Immature natural killer cell (primary cell): Measurements from ENCODE around the gene IRF3. TPM values are rescaled to one million over a fixed set of nuclear protein-coding genes. Genes with fewer than 3 reads are reported as not detected.
A peak's percentile ranks its signal among the peaks of the same experiment; 100 is the strongest.
"Not testable (repeated sequence)": the region's sequence is repeated elsewhere in the genome, so short reads cannot be mapped to it uniquely, and the experiment has no call there.

Experiments
- DNase-seq, 3 donors: peaks; one replicate each; pipeline ENCODE4 v3.0.0; 2022; ENCODE audit warnings: mixed read lengths in 1 of 3
- H3K27ac Mint-ChIP-seq, 6 donors: one replicate each; pipeline ENCODE4 v1.8.0; 2020; ENCODE audit warnings: mixed read lengths in 6 of 6, mild to moderate bottlenecking in 5 of 6, inconsistent platforms in 4 of 6, moderate library complexity in 3 of 6
- H3K27me3 Mint-ChIP-seq, 3 donors: one replicate each; pipeline ENCODE4 v1.8.0; 2020 to 2021; ENCODE audit warnings: low read depth in 3 of 3, mild to moderate bottlenecking in 3 of 3, mixed read lengths in 3 of 3, moderate library complexity in 3 of 3, inconsistent platforms in 1 of 3
- H3K36me3 Mint-ChIP-seq, 3 donors: one replicate each; pipeline ENCODE4 v1.8.0; 2020; ENCODE audit warnings: mixed read lengths in 3 of 3, inconsistent platforms in 2 of 3, mild to moderate bottlenecking in 2 of 3
- H3K4me1 Mint-ChIP-seq, 2 donors: one replicate each; pipeline ENCODE4 v1.8.0; 2020; ENCODE audit warnings: inconsistent platforms in 2 of 2, mild to moderate bottlenecking in 2 of 2, mixed read lengths in 2 of 2, moderate library complexity in 1 of 2
- H3K4me3 Mint-ChIP-seq, 5 donors: one replicate each; pipeline ENCODE4 v1.8.0; 2020; ENCODE audit warnings: mild to moderate bottlenecking in 5 of 5, mixed read lengths in 5 of 5, inconsistent platforms in 3 of 5, moderate library complexity in 3 of 5
- H3K9me3 Mint-ChIP-seq, 6 donors: one replicate each; pipeline ENCODE4 v1.8.0; 2020; ENCODE audit warnings: mild to moderate bottlenecking in 6 of 6, mixed read lengths in 6 of 6, inconsistent platforms in 4 of 6, moderate library complexity in 3 of 6
- polyA plus RNA-seq, 3 donors: library from polyadenylated mRNA; unstranded; fragments of 300-500 nt; fragmentation: Illumina TruSeq; gene quantifications; one replicate each; pipeline ENCODE4 v1.2.3, GENCODE V29; 2021

The IRF3 gene
- polyA plus RNA-seq, 3 donors from 2014 or later = 63.8 to 82.0 (median 78.9) TPM

DNA sequence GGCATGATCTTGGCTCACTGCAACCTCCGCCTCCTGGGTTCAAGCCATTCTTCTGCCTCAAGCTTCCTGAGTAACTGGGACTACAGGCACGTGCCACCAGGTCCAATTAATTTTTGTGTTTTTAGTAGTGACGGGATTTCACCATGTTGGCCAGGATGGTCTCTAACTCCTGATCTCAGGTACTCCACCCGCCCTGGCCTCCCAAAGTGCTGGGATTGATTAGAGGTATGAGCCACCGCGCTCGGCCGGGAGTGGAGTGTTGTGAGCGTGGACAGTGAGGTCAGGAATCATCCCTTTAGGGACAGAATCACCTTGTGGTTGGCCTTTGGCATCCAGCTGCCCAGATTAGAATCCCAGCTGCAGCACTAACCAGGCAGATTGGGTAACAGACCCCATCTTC is 36.0 kb downstream of the IRF3 start:
- Mint-ChIP-seq H3K9me3 (no peaks in the 10 kb centered on the region), H3K36me3 (no peaks in the 10 kb centered on the region), H3K27me3 (peaks cover 0 to 5% (median 0%) of the 10 kb centered on the region in 3 donors), H3K4me3 (no peak overlapping the region), H3K27ac (peak overlapping the region in 1 of 6 donors; percentile 37), H3K4me1 (no peaks in the 10 kb centered on the region)
- DNase-seq = no peak

DNA sequence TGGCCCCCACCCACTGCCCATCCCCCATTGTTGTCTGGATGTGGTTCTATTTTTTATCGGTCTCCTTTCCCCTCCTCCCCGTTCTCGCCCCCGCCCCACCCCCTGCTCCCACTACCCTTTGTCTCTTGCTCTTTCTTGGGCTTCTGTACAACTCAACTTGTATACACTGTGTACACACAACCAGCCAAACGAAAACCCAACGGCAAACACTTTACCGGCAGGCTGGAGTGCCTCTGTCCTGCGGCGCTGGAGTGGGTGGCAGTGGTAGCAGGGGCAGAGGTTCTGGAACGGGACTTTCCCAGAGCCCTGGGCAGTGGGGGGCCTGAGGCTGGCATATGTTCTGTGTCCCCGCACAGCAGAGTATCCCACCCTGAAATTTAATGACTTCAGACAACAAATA is 39.4 kb downstream of the IRF3 start:
- Mint-ChIP-seq H3K9me3 (no peaks in the 10 kb centered on the region), H3K36me3 (peaks cover 0 to 10% (median 8%) of the 10 kb centered on the region in 3 donors), H3K27ac (no peak overlapping the region), H3K4me3 (no peak overlapping the region), H3K27me3 (peaks cover 0 to 5% (median 2%) of the 10 kb centered on the region in 3 donors), H3K4me1 (peaks cover 0 to 5% of the 10 kb centered on the region in 2 donors)
- no peak for DNase-seq

DNA sequence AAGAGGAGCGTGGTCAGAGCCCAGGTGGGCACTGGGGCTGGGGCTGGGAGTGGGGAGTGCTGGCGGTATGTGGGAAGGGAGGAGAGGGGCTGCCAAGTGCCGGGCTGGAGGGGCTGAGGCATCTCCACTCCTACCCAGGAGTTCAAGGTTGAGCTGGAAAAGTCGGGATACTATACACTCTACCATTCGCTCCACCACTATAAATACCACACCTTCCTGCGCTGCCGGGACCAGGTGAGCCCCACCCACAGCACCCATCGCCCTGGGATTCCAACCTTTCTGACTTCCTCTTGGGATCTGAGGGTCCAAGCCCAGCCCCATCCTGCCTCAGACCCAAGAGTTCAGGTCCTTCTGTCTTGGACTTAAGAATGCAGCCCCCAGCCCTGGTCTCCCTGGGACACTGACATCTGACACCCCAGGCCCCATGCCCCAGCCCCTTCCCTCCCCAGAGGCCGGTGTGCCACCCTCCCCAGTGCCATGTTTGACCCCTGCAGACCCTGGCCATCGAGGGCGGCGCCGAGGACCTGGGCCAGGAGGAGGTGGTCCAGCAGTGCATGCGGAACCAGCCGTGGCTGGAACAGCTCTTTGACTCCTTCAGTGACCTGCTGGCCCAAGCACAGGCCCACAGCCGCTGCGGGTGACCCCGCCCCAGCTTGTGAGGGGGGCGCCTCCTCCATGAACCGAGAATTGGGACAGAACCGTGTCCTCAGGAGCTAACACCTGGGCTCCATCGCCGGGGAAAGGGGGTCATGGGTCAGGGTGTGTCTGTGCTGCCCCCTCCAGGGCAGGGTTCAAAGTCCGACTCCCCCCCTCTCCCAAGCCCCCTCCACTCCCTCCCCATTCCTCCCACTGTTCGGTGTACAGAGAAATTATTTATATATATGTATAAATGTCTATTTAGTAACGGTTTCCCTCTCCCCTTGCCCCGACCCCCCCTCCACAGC is 40.4 kb downstream of the IRF3 start:
- Mint-ChIP-seq H3K27me3 (peaks cover 0 to 5% (median 2%) of the 10 kb centered on the region in 3 donors), H3K9me3 (no peaks in the 10 kb centered on the region), H3K27ac (peak overlapping the region in 1 of 6 donors; percentile 17), H3K4me3 (no peak overlapping the region), H3K36me3 (peaks cover 0 to 10% (median 8%) of the 10 kb centered on the region in 3 donors), H3K4me1 (peaks cover 0 to 5% of the 10 kb centered on the region in 2 donors)
- DNase-seq = no peak

DNA sequence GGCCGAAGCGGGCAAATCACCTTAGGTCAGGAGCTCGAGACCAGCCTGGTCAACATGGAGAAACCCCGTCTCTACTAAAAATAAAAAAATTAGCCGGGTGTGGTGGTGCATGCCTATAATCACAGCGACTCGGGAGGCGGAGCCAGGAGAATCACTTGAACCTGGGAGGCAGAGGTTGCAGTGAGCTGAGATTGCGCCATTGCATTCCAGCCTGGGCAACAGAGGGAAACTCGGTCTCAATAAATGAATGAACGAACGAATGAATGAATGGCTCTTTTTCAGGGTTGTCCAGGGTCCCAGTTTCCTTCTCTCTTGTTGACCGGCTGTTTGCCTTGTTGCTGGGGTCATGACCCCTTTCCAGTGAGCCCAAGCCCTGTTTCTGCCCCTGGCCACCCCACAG is 47.8 kb downstream of the IRF3 start:
- H3K4me3 Mint-ChIP-seq, H3K9me3 Mint-ChIP-seq, DNase-seq, H3K27me3 Mint-ChIP-seq: not testable (repeated sequence)
- Mint-ChIP-seq H3K36me3 (peaks cover 3 to 35% (median 21%) of the 10 kb centered on the region in 3 donors), H3K4me1 (peaks cover 17 to 21% of the 10 kb centered on the region in 2 donors), H3K27ac (peak overlapping the region in 1 of 6 donors; percentile 62)

DNA sequence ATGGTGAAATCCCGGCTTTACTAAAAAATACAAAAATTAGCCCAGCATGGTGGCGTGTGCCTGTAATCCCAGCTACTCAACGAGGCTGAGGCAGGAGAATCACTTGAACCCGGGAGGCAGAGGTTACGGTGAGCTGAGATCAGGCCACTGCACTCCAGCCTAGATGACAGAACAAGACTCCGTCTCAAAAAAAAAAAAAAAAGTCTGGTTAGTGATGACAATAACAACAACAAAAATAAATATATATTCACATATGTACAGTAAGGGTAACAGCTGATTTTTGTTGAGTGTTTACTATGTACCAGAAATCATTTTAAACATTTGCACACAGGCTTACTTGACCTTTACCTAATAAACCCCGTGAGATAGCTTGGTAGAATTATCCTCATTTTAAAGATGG is 48.7 kb downstream of the IRF3 start:
- DNase-seq = no peak
- Mint-ChIP-seq H3K27me3 (peaks cover 2 to 3% (median 2%) of the 10 kb centered on the region in 3 donors), H3K4me1 (peaks cover 16 to 26% of the 10 kb centered on the region in 2 donors), H3K36me3 (peaks cover 3 to 31% (median 17%) of the 10 kb centered on the region in 3 donors), H3K4me3 (no peak overlapping the region), H3K9me3 (no peaks in the 10 kb centered on the region), H3K27ac (peak overlapping the region in 3 of 6 donors; percentile 3 to 23 (median 17))

DNA sequence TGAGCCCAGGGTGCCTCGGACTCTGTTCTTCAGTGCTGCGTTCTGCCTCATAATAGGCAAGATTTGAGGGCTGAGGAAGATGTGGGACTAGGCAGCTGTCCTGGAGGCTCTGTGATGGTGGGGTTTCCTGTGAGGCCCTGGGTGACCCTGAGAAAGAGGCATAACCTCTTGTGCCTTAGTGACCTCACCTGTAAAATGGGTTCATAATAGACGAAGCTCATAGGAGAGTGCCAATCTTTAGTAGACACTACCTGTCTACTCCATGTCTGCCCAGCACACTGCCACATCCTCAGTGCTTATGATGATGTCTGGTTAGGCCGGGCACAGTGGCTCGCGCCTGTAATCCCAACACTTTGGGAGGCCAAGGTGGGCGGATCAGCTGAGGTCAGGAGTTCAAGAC is 49.1 kb downstream of the IRF3 start:
- Mint-ChIP-seq H3K4me3 (no peak overlapping the region), H3K36me3 (peaks cover 3 to 29% (median 16%) of the 10 kb centered on the region in 3 donors), H3K27ac (peak overlapping the region in 2 of 6 donors; percentile 17 to 23), H3K27me3 (peaks cover 2 to 3% (median 2%) of the 10 kb centered on the region in 3 donors), H3K9me3 (no peaks in the 10 kb centered on the region), H3K4me1 (peaks cover 16 to 26% of the 10 kb centered on the region in 2 donors)
- no peak for DNase-seq

DNA sequence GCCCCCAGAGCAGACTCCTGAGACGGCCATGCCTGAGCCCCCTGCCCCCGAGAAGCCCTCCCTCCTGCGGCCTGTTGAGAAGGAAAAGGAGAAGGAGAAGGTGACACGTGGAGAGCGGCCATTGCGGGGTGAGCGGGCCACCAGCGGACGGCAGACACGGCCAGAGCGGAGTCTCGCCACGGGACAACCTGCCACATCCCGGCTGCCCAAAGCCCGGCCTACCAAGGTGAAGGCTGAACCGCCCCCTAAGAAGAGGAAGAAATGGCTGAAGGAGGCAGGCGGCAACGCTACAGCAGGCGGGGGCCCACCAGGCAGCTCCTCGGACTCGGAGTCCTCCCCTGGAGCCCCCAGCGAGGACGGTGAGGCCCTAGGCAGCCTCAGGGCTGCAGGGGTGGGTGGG is 49.8 kb downstream of the IRF3 start:
- Mint-ChIP-seq H3K27me3 (peaks cover 2 to 3% (median 2%) of the 10 kb centered on the region in 3 donors), H3K4me3 (no peak overlapping the region), H3K36me3 (peaks cover 3 to 29% (median 16%) of the 10 kb centered on the region in 3 donors), H3K9me3 (no peaks in the 10 kb centered on the region), H3K4me1 (peaks cover 16 to 26% of the 10 kb centered on the region in 2 donors), H3K27ac (peak overlapping the region in 1 of 6 donors; percentile 24)
- no peak for DNase-seq

DNA sequence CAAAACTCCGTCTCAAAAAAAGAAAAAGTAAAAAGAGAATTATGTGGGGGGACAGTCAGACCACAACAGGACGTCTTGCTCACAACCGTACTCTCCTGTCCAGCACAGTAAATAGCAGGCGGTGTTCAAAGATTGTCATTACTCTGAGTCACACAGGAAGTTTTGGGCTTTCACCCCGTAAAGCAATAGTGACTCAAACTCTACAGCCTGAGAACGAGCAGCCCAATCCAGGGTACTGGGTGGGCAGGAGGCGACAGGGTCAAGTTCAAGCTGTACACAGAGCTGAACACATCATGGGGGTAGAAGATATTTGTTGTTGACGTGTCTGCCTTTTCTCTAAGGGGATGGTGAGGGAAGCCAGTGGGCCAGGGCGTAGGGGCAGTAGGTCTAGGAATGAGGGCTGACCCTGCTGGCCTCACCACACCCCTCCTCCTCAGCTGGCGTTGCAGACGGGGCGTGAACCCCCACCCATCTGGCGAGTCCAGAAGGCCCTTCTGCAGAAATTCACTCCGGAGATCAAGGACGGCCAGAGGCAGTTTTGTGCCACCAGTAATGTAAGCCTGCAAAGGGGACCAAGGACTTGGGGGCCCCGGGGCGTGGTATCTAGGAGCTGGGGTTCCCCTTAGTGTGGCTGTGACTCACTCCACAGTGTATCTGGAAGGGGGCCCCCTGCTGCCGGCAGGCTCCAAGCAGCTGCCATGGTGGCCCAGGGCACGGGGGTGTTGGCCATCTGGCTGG is 51.4 kb downstream of the IRF3 start:
- peaks cover 3 to 29% (median 16%) of the 10 kb centered on the region in 3 donors for H3K36me3 Mint-ChIP-seq
- peak overlapping the region; percentile 83 to 97 (median 94) for H3K27ac Mint-ChIP-seq

DNA sequence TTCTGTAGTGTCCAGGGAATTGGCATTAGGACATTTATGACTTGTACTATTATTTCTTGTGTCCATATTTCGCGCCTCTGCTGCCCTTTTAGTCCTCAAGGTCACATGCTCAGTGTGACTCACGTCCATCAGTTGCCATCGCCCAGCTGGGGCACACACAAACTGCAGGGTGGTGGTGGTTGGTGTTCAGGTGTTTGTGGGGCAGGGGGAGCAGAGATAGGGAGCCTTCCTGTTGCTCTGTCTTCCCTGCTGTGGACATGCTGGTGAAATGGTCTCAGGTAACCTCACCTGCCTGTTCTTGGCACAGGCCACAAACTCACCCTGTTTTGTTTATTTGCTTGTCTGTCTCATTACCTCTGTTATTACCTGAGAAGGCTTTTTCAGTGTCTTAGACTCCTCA is 52.3 kb downstream of the IRF3 start:
- peak overlapping the region in 4 of 5 donors; percentile 39 to 83 (median 66) for H3K4me3 Mint-ChIP-seq
- peaks cover 16 to 28% of the 10 kb centered on the region in 2 donors for H3K4me1 Mint-ChIP-seq
- peak overlapping the region; percentile 83 to 97 (median 94) for H3K27ac Mint-ChIP-seq
- no peak for DNase-seq
- H3K27me3 Mint-ChIP-seq = peaks cover 0 to 3% (median 2%) of the 10 kb centered on the region in 3 donors
- no peaks in the 10 kb centered on the region for H3K9me3 Mint-ChIP-seq
- peaks cover 0 to 26% (median 16%) of the 10 kb centered on the region in 3 donors for H3K36me3 Mint-ChIP-seq

More for the DNA sequence above, 51.4 kb downstream of the IRF3 start:
- Mint-ChIP-seq H3K9me3 (no peaks in the 10 kb centered on the region), H3K27me3 (peaks cover 2 to 3% (median 2%) of the 10 kb centered on the region in 3 donors), H3K4me3 (peak overlapping the region; percentile 39 to 83 (median 65)), H3K4me1 (peaks cover 16 to 28% of the 10 kb centered on the region in 2 donors)
- peak; percentile 12 to 46 (median 16) for DNase-seq

Other genes with a start within 250 kb of the IRF3 start
- gene PTH2, start 242.4 kb downstream of the IRF3 start, polyA plus RNA-seq = not detected
- not detected for gene GFY, start 240.5 kb downstream of the IRF3 start, polyA plus RNA-seq
- gene SLC17A7, start 224.3 kb downstream of the IRF3 start, polyA plus RNA-seq = not detected
- gene PIH1D1, start 214.0 kb downstream of the IRF3 start, polyA plus RNA-seq = 10 to 100 TPM; 91.4 to 97.6 (median 93.3) TPM
- 10 to 100 TPM; 37.2 to 57.0 (median 42.4) TPM for gene ALDH16A1, start 212.6 kb downstream of the IRF3 start, polyA plus RNA-seq
- 10 to 100 TPM; 22.6 to 36.6 (median 28.3) TPM for gene FLT3LG, start 191.6 kb downstream of the IRF3 start, polyA plus RNA-seq
- gene RPL13A, start 178.2 kb downstream of the IRF3 start, polyA plus RNA-seq = 1,000 to 10,000 TPM in 2 of 3 donors, 100 to 1,000 TPM in 1; 840 to 2,055 (median 1,247) TPM
- gene RPS11, start 169.4 kb downstream of the IRF3 start, polyA plus RNA-seq = 1,000 to 10,000 TPM; 1,178 to 2,153 (median 1,290) TPM
- 10 to 100 TPM; 13.8 to 35.9 (median 34.9) TPM for gene FCGRT, start 153.2 kb downstream of the IRF3 start, polyA plus RNA-seq
- 1 to 10 TPM in 2 of 3 donors, under 1 TPM in 1; 0.86 to 1.7 (median 1.0) TPM for gene RCN3, start 137.9 kb downstream of the IRF3 start, polyA plus RNA-seq
- 100 to 1,000 TPM; 196 to 251 (median 239) TPM for gene NOSIP, start 85.3 kb downstream of the IRF3 start, polyA plus RNA-seq
- gene PRRG2, start 84.5 kb downstream of the IRF3 start, polyA plus RNA-seq = under 1 TPM in 1 of 3 donors, not detected in 2; 0.78 TPM
- 1 to 10 TPM in 2 of 3 donors, under 1 TPM in 1; 0.21 to 4.0 (median 2.0) TPM for gene PRR12, start 74.7 kb downstream of the IRF3 start, polyA plus RNA-seq
- 10 to 100 TPM in 2 of 3 donors, 1 to 10 TPM in 1; 9.0 to 17.3 (median 13.5) TPM for gene RRAS, start 25.7 kb downstream of the IRF3 start, polyA plus RNA-seq
- gene SCAF1, start 23.6 kb downstream of the IRF3 start, polyA plus RNA-seq = 1 to 10 TPM in 1 of 3 donors, under 1 TPM in 1, not detected in 1; 0.87 to 2.6 TPM
- gene BCL2L12, start 76 bp upstream of the IRF3 start, polyA plus RNA-seq = 10 to 100 TPM; 12.0 to 21.1 (median 20.4) TPM
- gene PRMT1, start 11.4 kb upstream of the IRF3 start, polyA plus RNA-seq = 100 to 1,000 TPM; 125 to 204 (median 188) TPM
- under 1 TPM in 1 of 3 donors, not detected in 2; 0.28 TPM for gene ADM5, start 23.7 kb upstream of the IRF3 start, polyA plus RNA-seq
- gene CPT1C, start 25.3 kb upstream of the IRF3 start, polyA plus RNA-seq = not detected
- gene TSKS, start 97.4 kb upstream of the IRF3 start, polyA plus RNA-seq = under 1 TPM in 1 of 3 donors, not detected in 2; 0.19 TPM
- gene AP2A1, start 101.1 kb upstream of the IRF3 start, polyA plus RNA-seq = 10 to 100 TPM in 2 of 3 donors, 1 to 10 TPM in 1; 6.4 to 27.7 (median 11.6) TPM
- 10 to 100 TPM in 1 of 3 donors, 1 to 10 TPM in 2; 7.3 to 12.0 (median 8.2) TPM for gene FUZ, start 147.4 kb upstream of the IRF3 start, polyA plus RNA-seq
- gene MED25, start 152.4 kb upstream of the IRF3 start, polyA plus RNA-seq = 10 to 100 TPM in 2 of 3 donors, 1 to 10 TPM in 1; 5.0 to 30.4 (median 13.9) TPM
- gene PTOV1, start 185.3 kb upstream of the IRF3 start, polyA plus RNA-seq = 10 to 100 TPM; 32.0 to 59.7 (median 41.4) TPM
- gene PNKP, start 201.7 kb upstream of the IRF3 start, polyA plus RNA-seq = 10 to 100 TPM; 36.4 to 55.1 (median 41.4) TPM
- 1 to 10 TPM; 2.5 to 4.7 (median 3.3) TPM for gene AKT1S1, start 211.5 kb upstream of the IRF3 start, polyA plus RNA-seq
- gene TBC1D17, start 211.8 kb upstream of the IRF3 start, polyA plus RNA-seq = 10 to 100 TPM in 1 of 3 donors, 1 to 10 TPM in 2; 7.1 to 18.4 (median 7.3) TPM
- under 1 TPM in 2 of 3 donors, not detected in 1; 0.27 to 0.40 TPM for gene IL4I1, start 231.0 kb upstream of the IRF3 start, polyA plus RNA-seq